HG03571 (cell line): ENCODE measurements around the gene MPO.

Experiments
- ATAC-seq: cut with Tn5 transposase; IDR thresholded peaks from one replicate; pipeline ENCODE4 v1.9.1; 2021; ENCODE audit not compliant: unreplicated experiment

The MPO gene

GRCh38 chr17:58280480-58281217, at the start of gene MPO:
MPO (minus strand) TSS chr17:58280935; CDS start chr17:58280758, 177 bp downstream.
- ATAC-seq: no peak

GRCh38 chr17:58329810-58330537, 49.2 kb upstream of the MPO start:
- ATAC-seq: peak; percentile 8

GRCh38 chr17:58329035-58329809, 48.5 kb upstream of the MPO start:
- ATAC-seq: peak; percentile 41

GRCh38 chr17:58328195-58329034, 47.7 kb upstream of the MPO start, which contains the start of gene TSPOAP1:
TSPOAP1 (minus strand) TSS chr17:58328795; CDS start chr17:58327920, 875 bp downstream.
- no peak for ATAC-seq

- ATAC-seq: no peak
These were observed 46.8 kb upstream of the MPO start for GRCh38 chr17:58327363-58328194.

GRCh38 chr17:58326609-58327362, 46.1 kb upstream of the MPO start:
- ATAC-seq: no peak

- ATAC-seq: no peak
These were observed 45.3 kb upstream of the MPO start for GRCh38 chr17:58325976-58326468.

GRCh38 chr17:58325289-58325726, 44.6 kb upstream of the MPO start:
- no peak for ATAC-seq

GRCh38 chr17:58324409-58325288, 43.9 kb upstream of the MPO start:
- no peak for ATAC-seq

- no peak for ATAC-seq
These were observed 43.3 kb upstream of the MPO start for GRCh38 chr17:58324056-58324408.

GRCh38 chr17:58323366-58324055, 42.8 kb upstream of the MPO start:
- ATAC-seq: no peak

- no peak for ATAC-seq
These were observed 41.9 kb upstream of the MPO start for GRCh38 chr17:58322581-58323185.

GRCh38 chr17:58321571-58322525, 41.1 kb upstream of the MPO start:
- ATAC-seq: no peak

- ATAC-seq: no peak
These were observed 40.0 kb upstream of the MPO start for GRCh38 chr17:58320570-58321323.

GRCh38 chr17:58320163-58320558, 39.4 kb upstream of the MPO start:
- ATAC-seq: no peak
